ENCODE measurements around the gene OLFM3. TPM values are rescaled to one million over a fixed set of nuclear protein-coding genes. Genes with fewer than 3 reads are reported as not detected.

OLFM3 gene
- total RNA-seq, 2 experiments from 2014 or later = not detected

DNA sequence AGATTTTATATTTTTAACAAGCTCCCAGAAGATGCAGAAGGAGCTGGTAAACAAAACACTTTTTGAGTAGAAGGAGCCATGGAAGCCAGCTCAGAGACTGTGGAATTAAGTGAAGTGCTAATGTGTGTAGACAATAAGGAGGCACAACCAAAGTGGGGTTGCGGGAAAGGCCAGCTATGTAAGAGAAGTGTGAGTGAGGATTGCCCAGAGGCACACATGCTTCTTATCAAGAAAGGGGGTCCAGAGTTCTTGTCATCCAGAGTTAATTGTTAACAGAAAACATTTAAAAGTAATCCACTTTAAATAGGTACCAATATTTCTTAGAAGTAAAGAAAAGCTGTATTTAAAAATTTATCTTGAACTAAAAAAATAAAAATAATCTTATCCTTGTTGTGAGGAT lies 136.8 kb downstream of the OLFM3 start:
- POLR2A ChIA-PET = no interaction called here
- Histone ChIP-seq H3K4me3 (ENCODE audit: low read length) (no peak overlapping the region), H3K4me1 (ENCODE audit: insufficient read depth, low read length) (no peaks in the 10 kb centered on the region), H3K27me3 (ENCODE audit: control insufficient read depth in 1 of 2, insufficient read depth in 2 of 2, low read length in 2 of 2) (no peaks in the 10 kb centered on the region), H3K27ac (ENCODE audit: low read depth in 1 of 2, low read length in 2 of 2) (no peak overlapping the region), H3K9me3 (ENCODE audit: control insufficient read depth in 1 of 2, insufficient read depth in 1 of 2, low read length in 2 of 2) (peaks cover 0 to 3% of the 10 kb centered on the region in 2 experiments), H3K36me3 (ENCODE audit: insufficient read depth, low read length) (no peaks in the 10 kb centered on the region)
- Mint-ChIP-seq H3K9me3 (no peaks in the 10 kb centered on the region), H3K4me3 (no peak overlapping the region), H3K27me3 (no peaks in the 10 kb centered on the region), H3K36me3 (ENCODE audit: low read depth) (no peaks in the 10 kb centered on the region), H3K27ac (no peak overlapping the region), H3K4me1 (ENCODE audit: low read depth) (no peaks in the 10 kb centered on the region)
- CTCF ChIA-PET = no interaction called here
- DNase-seq = no peak
- intact Hi-C loops (cut with DNase I, micrococcal nuclease) = no loop called here
- ATAC-seq (ENCODE audit: poor library complexity) = no peak
- TF ChIP-seq, protein P1, sequence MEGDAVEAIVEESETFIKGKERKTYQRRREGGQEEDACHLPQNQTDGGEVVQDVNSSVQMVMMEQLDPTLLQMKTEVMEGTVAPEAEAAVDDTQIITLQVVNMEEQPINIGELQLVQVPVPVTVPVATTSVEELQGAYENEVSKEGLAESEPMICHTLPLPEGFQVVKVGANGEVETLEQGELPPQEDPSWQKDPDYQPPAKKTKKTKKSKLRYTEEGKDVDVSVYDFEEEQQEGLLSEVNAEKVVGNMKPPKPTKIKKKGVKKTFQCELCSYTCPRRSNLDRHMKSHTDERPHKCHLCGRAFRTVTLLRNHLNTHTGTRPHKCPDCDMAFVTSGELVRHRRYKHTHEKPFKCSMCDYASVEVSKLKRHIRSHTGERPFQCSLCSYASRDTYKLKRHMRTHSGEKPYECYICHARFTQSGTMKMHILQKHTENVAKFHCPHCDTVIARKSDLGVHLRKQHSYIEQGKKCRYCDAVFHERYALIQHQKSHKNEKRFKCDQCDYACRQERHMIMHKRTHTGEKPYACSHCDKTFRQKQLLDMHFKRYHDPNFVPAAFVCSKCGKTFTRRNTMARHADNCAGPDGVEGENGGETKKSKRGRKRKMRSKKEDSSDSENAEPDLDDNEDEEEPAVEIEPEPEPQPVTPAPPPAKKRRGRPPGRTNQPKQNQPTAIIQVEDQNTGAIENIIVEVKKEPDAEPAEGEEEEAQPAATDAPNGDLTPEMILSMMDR (IDR thresholded peaks at IDR 0.05) = no peak

DNA sequence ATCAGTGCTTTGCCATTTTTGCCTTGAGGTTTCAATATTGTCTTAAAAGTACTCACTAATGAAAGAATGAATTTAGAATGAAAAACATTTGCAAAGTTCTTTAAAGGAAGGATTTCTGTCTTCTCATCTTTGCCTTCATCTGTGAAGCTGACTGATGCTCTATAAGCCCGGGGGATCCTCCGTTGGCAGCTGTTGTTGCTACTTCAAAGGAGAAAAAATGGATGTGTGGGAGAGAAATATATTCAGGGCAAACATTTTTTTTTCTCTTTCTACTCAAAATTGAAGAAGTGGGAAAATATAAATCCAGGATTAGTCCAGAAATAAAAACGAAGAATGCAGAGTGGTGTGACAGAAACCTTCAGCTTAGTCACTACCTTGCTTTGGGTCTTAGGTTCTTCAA lies 142.5 kb downstream of the OLFM3 start:
- no peaks in the 10 kb centered on the region for H3K9me3 Mint-ChIP-seq
- H3K4me3 ChIP-seq (ENCODE audit: low read length) = no peak overlapping the region
- H3K4me1 ChIP-seq (ENCODE audit: insufficient read depth, low read length) = no peaks in the 10 kb centered on the region
- H3K27me3 ChIP-seq (ENCODE audit: control insufficient read depth in 1 of 2, insufficient read depth in 2 of 2, low read length in 2 of 2) = no peaks in the 10 kb centered on the region
- CTCF ChIA-PET = no interaction called here
- no peaks in the 10 kb centered on the region for H3K4me1 Mint-ChIP-seq (ENCODE audit: low read depth)
- H3K27ac Mint-ChIP-seq = no peak overlapping the region
- no peak overlapping the region for H3K4me3 Mint-ChIP-seq
- H3K9me3 ChIP-seq (ENCODE audit: control insufficient read depth in 1 of 2, insufficient read depth in 1 of 2, low read length in 2 of 2) = no peaks in the 10 kb centered on the region
- peaks cover 4% of the 10 kb centered on the region for H3K27me3 Mint-ChIP-seq
- H3K36me3 ChIP-seq (ENCODE audit: insufficient read depth, low read length) = no peaks in the 10 kb centered on the region
- no peak overlapping the region for H3K27ac ChIP-seq (ENCODE audit: low read depth in 1 of 2, low read length in 2 of 2)
- POLR2A ChIA-PET = no interaction called here
- DNase-seq (no peak), ATAC-seq (ENCODE audit: poor library complexity) (no peak)
- no peaks in the 10 kb centered on the region for H3K36me3 Mint-ChIP-seq (ENCODE audit: low read depth)
- intact Hi-C loops (cut with DNase I, micrococcal nuclease) = no loop called here
- TF ChIP-seq, protein P1 (IDR thresholded peaks at IDR 0.05) = no peak

GRCh38 chr1:101852936-101853335 lies 143.8 kb downstream of the OLFM3 start:
- Histone ChIP-seq H3K27ac (ENCODE audit: low read depth in 1 of 2, low read length in 2 of 2) (no peak overlapping the region), H3K9me3 (ENCODE audit: control insufficient read depth in 1 of 2, insufficient read depth in 1 of 2, low read length in 2 of 2) (no peaks in the 10 kb centered on the region), H3K4me3 (ENCODE audit: low read length) (no peak overlapping the region), H3K27me3 (ENCODE audit: control insufficient read depth in 1 of 2, insufficient read depth in 2 of 2, low read length in 2 of 2) (no peaks in the 10 kb centered on the region), H3K4me1 (ENCODE audit: insufficient read depth, low read length) (no peaks in the 10 kb centered on the region), H3K36me3 (ENCODE audit: insufficient read depth, low read length) (no peaks in the 10 kb centered on the region)
- TF ChIP-seq, protein P1 (IDR thresholded peaks at IDR 0.05) = no peak
- DNase-seq = no peak
- no peaks in the 10 kb centered on the region for H3K4me1 Mint-ChIP-seq (ENCODE audit: low read depth)
- no peak overlapping the region for H3K27ac Mint-ChIP-seq
- no peak for ATAC-seq (ENCODE audit: poor library complexity)
- H3K4me3 Mint-ChIP-seq = no peak overlapping the region
- H3K27me3 Mint-ChIP-seq = peaks cover 6% of the 10 kb centered on the region
- POLR2A ChIA-PET = no interaction called here
- CTCF ChIA-PET = no interaction called here
- intact Hi-C loops (cut with DNase I, micrococcal nuclease) = no loop called here
- H3K36me3 Mint-ChIP-seq (ENCODE audit: low read depth) = no peaks in the 10 kb centered on the region
- H3K9me3 Mint-ChIP-seq = no peaks in the 10 kb centered on the region
